ENCODE measurements around the gene VAT1. TPM values are rescaled to one million over a fixed set of nuclear protein-coding genes. Genes with fewer than 3 reads are reported as not detected.

The VAT1 gene
- total RNA-seq, 4 donors from 2014 or later = 118 to 153 (median 131) TPM

DNA sequence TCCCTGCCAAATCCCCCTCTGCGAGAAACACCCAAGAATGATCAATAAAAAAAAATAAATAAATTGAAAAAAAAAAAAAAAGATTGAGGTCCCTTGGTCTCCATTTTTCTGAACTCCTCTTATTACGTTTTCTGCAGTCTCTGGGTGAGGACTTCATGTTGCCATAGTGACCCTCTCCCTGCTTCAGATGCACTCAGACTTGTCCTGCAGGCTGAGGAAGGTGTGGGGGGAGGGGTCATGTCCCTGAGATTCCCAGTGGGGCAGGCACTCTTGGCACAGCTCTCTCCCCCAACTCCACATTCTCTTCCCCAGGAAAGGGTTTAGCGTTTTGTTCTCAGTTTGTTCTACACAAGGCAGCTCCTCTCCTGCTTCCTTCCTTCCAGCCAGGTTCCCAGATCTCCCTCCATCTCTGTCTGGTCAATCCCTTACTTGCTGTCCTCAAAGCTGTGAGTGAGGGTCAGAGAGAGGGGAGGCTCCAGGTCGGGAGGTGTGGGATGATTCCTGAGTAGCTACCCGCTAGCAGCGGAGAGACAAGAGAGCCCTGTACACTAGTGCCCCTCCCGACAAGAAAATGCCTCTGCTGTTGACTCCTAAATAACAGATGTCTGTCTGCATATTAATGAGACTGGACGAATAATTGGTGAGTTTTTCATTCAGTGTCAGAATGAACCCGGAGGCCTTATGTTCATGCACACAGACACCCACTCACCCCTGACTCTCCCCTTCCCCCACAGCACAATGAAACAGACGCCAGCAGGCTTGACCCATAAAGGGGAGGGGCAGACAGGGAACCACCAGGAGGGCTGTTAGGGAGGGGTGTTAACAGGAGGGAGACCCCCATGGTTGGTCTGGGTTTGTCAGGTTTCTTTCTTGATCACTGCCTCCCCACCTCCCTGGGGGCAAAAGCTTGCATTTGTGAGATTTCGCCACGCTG is 12.0 kb upstream of the VAT1 start:
- no peaks in the 10 kb centered on the region for H3K9me3 ChIP-seq
- TF ChIP-seq POLR2A (IDR thresholded peaks at IDR 0.05) = no peak
- no peak for TF ChIP-seq CTCF (IDR thresholded peaks at IDR 0.05)
- H3K27ac ChIP-seq = no peak overlapping the region
- WGBS, 2 donors = 38 to 45% methylated on average over 12 of the region's 12 CpGs
- H3K4me3 ChIP-seq (replicated peaks in 1 of 3) = no peak overlapping the region
- no peaks in the 10 kb centered on the region for H3K36me3 ChIP-seq
- H3K4me1 ChIP-seq = no peaks in the 10 kb centered on the region
- no peaks in the 10 kb centered on the region for H3K27me3 ChIP-seq
- DNase-seq = peak; percentile 77 to 79
- intact Hi-C loops (cut with DNase I) = no loop called here

DNA sequence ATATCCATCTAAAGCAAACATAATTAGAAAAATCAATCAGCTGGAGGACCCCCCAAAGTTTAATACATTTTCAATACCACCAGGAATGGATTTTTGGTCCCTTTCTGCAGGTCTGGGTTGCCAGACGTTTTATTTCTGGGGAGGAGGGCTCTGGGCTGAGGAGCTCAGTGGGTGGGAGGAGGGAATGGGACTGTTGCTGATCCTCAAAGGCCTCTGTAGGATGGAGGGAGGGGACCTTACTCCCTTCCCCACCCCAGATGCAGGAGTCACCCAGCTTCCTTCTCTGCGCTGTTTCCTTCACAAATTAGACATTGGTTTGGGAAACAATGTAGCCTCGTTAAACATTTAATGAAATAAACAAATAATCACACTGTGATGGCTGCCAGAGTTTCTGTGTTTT is 9.5 kb upstream of the VAT1 start:
- H3K9me3 ChIP-seq = no peaks in the 10 kb centered on the region
- intact Hi-C loops (cut with DNase I) = no loop called here
- H3K4me1 ChIP-seq = no peaks in the 10 kb centered on the region
- no peaks in the 10 kb centered on the region for H3K36me3 ChIP-seq
- H3K27me3 ChIP-seq = no peaks in the 10 kb centered on the region
- no peak overlapping the region for H3K4me3 ChIP-seq (replicated peaks in 1 of 3)
- DNase-seq = no peak
- WGBS, 2 donors = 92% methylated on average over 3 of the region's 3 CpGs
- no peak overlapping the region for H3K27ac ChIP-seq
- TF ChIP-seq CTCF (IDR thresholded peaks at IDR 0.05) = no peak
- no peak for TF ChIP-seq POLR2A (IDR thresholded peaks at IDR 0.05)

DNA sequence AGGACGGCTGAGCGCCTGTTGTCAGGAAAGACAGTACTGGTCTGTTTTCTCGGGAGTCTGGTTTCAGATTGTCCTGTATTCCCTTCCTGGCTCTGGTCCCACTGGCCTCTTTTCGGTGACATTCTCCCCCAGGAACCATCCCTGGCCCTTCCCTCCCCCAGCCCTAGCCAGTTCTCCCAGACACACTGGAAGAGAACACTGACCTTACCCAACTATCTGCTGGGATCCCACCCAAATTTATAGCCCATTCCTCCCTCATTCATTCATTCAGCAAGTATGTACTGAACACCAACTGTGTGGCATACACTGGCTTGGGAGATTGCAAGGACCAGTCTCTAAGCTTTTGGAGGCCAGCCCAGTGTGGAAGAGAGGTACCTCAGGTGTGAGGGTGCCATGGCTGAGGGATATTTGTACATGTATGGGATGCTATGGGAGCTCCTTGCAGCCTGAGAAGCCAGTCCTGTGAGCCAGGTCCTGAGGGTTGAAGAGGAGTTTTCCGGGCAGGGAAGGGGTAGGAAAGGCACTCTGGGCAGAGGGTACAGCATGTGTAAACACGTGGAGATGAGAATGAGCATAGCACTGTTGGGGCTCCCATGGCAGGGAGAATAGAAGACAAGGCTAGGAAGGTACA is 8.1 kb upstream of the VAT1 start:
- intact Hi-C loops (cut with DNase I) = no loop called here
- H3K4me1 ChIP-seq = peaks cover 2 to 7% of the 10 kb centered on the region in 2 donors
- H3K9me3 ChIP-seq = no peaks in the 10 kb centered on the region
- H3K4me3 ChIP-seq (replicated peaks in 1 of 3) = no peak overlapping the region
- no peaks in the 10 kb centered on the region for H3K36me3 ChIP-seq
- H3K27me3 ChIP-seq = no peaks in the 10 kb centered on the region
- no peak for TF ChIP-seq CTCF (IDR thresholded peaks at IDR 0.05)
- TF ChIP-seq POLR2A (IDR thresholded peaks at IDR 0.05) = no peak
- no peak overlapping the region for H3K27ac ChIP-seq
- no peak for DNase-seq
- 73 to 81% methylated on average over 6 of the region's 6 CpGs for WGBS, 2 donors

DNA sequence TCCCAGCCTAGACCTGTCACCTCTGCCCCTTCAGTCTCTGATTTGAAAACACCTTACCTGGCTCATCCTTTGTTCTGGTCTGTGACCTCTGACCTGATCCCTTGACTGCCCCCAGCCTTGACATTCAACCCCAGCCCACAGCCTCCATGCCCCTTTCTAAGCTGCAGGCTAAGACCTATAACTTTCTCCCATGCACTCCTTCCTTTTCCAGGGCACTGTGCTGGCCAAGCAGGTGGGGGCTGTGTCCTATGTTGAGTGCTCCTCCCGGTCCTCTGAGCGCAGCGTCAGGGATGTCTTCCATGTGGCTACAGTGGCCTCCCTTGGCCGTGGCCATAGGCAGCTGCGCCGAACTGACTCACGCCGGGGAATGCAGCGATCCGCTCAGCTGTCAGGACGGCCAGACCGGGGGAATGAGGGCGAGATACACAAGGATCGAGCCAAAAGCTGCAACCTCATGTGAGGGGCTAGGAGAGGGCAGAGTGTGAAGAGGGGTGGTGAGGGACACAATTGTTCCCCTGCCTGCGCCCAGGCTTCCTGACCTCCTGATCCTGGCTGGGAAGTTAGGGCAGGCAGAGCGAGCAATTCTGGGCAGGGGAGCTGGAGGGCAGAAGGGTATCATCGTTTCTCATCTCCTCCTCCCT is 6.2 kb upstream of the VAT1 start:
- H3K36me3 ChIP-seq = no peaks in the 10 kb centered on the region
- no peak overlapping the region for H3K4me3 ChIP-seq (replicated peaks in 1 of 3)
- DNase-seq = no peak
- intact Hi-C loops (cut with DNase I) = loop anchor here (5.0 kb wide), 1 partner anchor 139 kb away; no protein-coding TSS in a partner anchor
- H3K27me3 ChIP-seq = no peaks in the 10 kb centered on the region
- TF ChIP-seq CTCF (IDR thresholded peaks at IDR 0.05) = no peak
- no peak for TF ChIP-seq POLR2A (IDR thresholded peaks at IDR 0.05)
- H3K4me1 ChIP-seq = peaks cover 6 to 15% of the 10 kb centered on the region in 2 donors
- H3K9me3 ChIP-seq = no peaks in the 10 kb centered on the region
- no peak overlapping the region for H3K27ac ChIP-seq
- 90 to 91% methylated on average over 17 of the region's 17 CpGs for WGBS, 2 donors

Data from thyroid gland (tissue), 4 donors.